Gastroesophageal sphincter (tissue), 3 donors: ENCODE measurements around the gene DBN1.

ENCODE experiments used
- POLR2AphosphoS5 ChIP-seq: sonication (generic); formaldehyde crosslinking; IDR thresholded peaks from one replicate; pipeline ENCODE4 v1.6.1; 2017; ENCODE audit warnings: antibody characterized with exemption
- TF ChIP-seq, protein P1 (sequence below), 4 experiments: fragments of 200-600 bp in 2 of 4; fragments of 450-650 bp in 2 of 4; sonication (generic) in 1 of 4; IDR thresholded peaks; one replicate each; pipeline ENCODE4 v1.5.1; 2017 to 2019; ENCODE audit warnings: antibody characterized with exemption in 4 of 4, mild to moderate bottlenecking in 2 of 4, moderate library complexity in 2 of 4

DNA sequence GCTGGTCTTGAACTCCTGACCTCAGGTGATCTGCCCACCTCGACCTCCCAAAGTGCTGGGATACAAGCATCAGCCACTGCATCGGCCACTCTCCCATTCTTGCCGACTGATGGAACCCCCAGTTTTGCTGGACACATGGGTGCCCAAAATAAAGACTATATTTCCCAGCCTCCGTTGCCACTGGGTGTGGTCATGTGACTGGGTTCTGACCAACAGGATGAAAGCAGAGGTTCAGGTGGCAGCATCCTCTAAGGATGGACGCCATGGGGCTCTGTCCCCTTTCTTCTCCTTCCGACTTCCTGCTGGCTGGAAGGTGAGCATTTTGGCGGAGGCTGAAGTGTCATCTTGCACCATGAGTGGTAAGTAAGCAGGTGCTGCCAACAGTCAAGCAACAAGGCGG, 13.7 kb upstream of the DBN1 start:
- TF ChIP-seq, protein P1, sequence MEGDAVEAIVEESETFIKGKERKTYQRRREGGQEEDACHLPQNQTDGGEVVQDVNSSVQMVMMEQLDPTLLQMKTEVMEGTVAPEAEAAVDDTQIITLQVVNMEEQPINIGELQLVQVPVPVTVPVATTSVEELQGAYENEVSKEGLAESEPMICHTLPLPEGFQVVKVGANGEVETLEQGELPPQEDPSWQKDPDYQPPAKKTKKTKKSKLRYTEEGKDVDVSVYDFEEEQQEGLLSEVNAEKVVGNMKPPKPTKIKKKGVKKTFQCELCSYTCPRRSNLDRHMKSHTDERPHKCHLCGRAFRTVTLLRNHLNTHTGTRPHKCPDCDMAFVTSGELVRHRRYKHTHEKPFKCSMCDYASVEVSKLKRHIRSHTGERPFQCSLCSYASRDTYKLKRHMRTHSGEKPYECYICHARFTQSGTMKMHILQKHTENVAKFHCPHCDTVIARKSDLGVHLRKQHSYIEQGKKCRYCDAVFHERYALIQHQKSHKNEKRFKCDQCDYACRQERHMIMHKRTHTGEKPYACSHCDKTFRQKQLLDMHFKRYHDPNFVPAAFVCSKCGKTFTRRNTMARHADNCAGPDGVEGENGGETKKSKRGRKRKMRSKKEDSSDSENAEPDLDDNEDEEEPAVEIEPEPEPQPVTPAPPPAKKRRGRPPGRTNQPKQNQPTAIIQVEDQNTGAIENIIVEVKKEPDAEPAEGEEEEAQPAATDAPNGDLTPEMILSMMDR (IDR thresholded peaks at IDR 0.05) = no peak
- TF ChIP-seq POLR2AphosphoS5 = no peak
